Keratinocyte (primary cell): Measurements from ENCODE around the gene FBN1.

Source experiments
- CTCF ChIP-seq, 3 experiments: IDR thresholded peaks in 1 of 3; conservative IDR thresholded peaks in 1 of 3; optimal IDR thresholded peaks in 1 of 3; 2 replicates in 2 of 3; 3 replicates in 1 of 3; pipeline versions ENCODE3 to v1.5.1; 2011; ENCODE audit warnings: low read length in 3 of 3, mild to moderate bottlenecking in 3 of 3, moderate library complexity in 2 of 3, control low read depth in 1 of 3, inconsistent platforms in 1 of 3; ENCODE audit not compliant: insufficient read depth in 2 of 3; ENCODE audit errors: extremely low read depth in 1 of 3
- EZH2 ChIP-seq: IDR thresholded peaks from one replicate; pipeline ENCODE4 v1.6.1; 2012; ENCODE audit warnings: inconsistent platforms, mild to moderate bottlenecking, low read length, moderate library complexity

- no peak for TF ChIP-seq CTCF (optimal IDR thresholded peaks at IDR 0.05 in 1 of 3, IDR thresholded peaks at IDR 0.05 in 1 of 3, conservative IDR thresholded peaks at IDR 0.05 in 1 of 3; ENCODE audit: extremely low read depth in 1 of 3, insufficient read depth in 2 of 3, low read length in 3 of 3)
- no peak for TF ChIP-seq EZH2
Measured at GRCh38 chr15:48409623-48410022, 235.9 kb downstream of the FBN1 start.
